Smooth muscle cell (in vitro differentiated cells): ENCODE measurements around the gene QKI. TPM values are rescaled to one million over a fixed set of nuclear protein-coding genes. Genes with fewer than 3 reads are reported as not detected.

Experiments used
- DNase-seq: peaks from one replicate; lab custom pipeline; 2025; ENCODE audit not compliant: unreplicated experiment; lab: John Stamatoyannopoulos, UW
- H2AFZ ChIP-seq: fragments of 200-600 bp; sonication (generic); 2 replicates; pipeline ENCODE4 v1.6.0; 2016; ENCODE audit warnings: antibody characterized with exemption, low read depth, mild to moderate bottlenecking
- H3F3A ChIP-seq: fragments of 200-600 bp; sonication (generic); 2 replicates; pipeline ENCODE4 v1.6.0; 2017; ENCODE audit warnings: antibody characterized with exemption, low read depth
- H3K27ac ChIP-seq: fragments of 200-600 bp; sonication (generic); 2 replicates; pipeline ENCODE4 v1.5.1; 2016; ENCODE audit warnings: low read depth, mild to moderate bottlenecking
- H3K27me3 ChIP-seq: fragments of 200-600 bp; sonication (generic); 2 replicates; pipeline ENCODE4 v1.6.1; 2016; ENCODE audit warnings: low read depth, mild to moderate bottlenecking
- H3K36me3 ChIP-seq: fragments of 200-600 bp; sonication (generic); 2 replicates; pipeline ENCODE4 v1.5.1; 2016; ENCODE audit warnings: low read depth
- H3K4me1 ChIP-seq: fragments of 200-600 bp; sonication (generic); 2 replicates; pipeline ENCODE4 v1.5.1; 2016; ENCODE audit warnings: low read depth
- H3K4me2 ChIP-seq: fragments of 200-600 bp; sonication (generic); 2 replicates; pipeline ENCODE4 v1.6.0; 2016; ENCODE audit warnings: mild to moderate bottlenecking
- H3K4me3 ChIP-seq: fragments of 200-600 bp; sonication (generic); 2 replicates; pipeline ENCODE4 v1.5.1; 2016; ENCODE audit warnings: mild to moderate bottlenecking
- H3K79me2 ChIP-seq: fragments of 200-600 bp; sonication (generic); 2 replicates; pipeline ENCODE4 v1.6.0; 2016; ENCODE audit warnings: low read depth, mild to moderate bottlenecking
- H3K9ac ChIP-seq: fragments of 200-600 bp; sonication (generic); 2 replicates; pipeline ENCODE4 v1.6.0; 2016; ENCODE audit warnings: low read depth
- H3K9me3 ChIP-seq: fragments of 200-600 bp; sonication (generic); replicated peaks from 2 replicates; pipeline ENCODE4 v1.5.1; 2016; ENCODE audit warnings: low read depth
- H4K20me1 ChIP-seq: fragments of 200-600 bp; sonication (generic); 2 replicates; pipeline ENCODE4 v1.6.0; 2016; ENCODE audit warnings: low read depth
- WGBS: methylation state at CpG from one replicate; pipeline ENCODE4 v1.1.7; 2016; ENCODE audit warnings: low lambda C conversion rate; 5-methylcytosine and 5-hydroxymethylcytosine counted together
- polyA plus RNA-seq: library from polyadenylated mRNA; unstranded; fragments of >200 nt; fragmentation: Nextera tagmentation; extraction: Ambion mirVana; gene quantifications from 2 replicates; pipeline ENCODE4 v1.2.1, GENCODE V29; 2016
- total RNA-seq: library from RNA; depleted of rRNA; stranded (reverse); fragments of >200 nt; gene quantifications from 2 replicates; pipeline ENCODE4 v1.2.3, GENCODE V29; 2014
- TF ChIP-seq, protein P1 (sequence below): fragments of 200-600 bp; sonication (generic); IDR thresholded peaks from 2 replicates; pipeline ENCODE4 v1.5.1; 2017; ENCODE audit warnings: borderline replicate concordance, mild to moderate bottlenecking, antibody characterized with exemption; ENCODE audit not compliant: insufficient read depth, poor library complexity, severe bottlenecking

QKI gene
- total and polyA plus RNA-seq, 2 experiments from 2014 or later: 65.1 to 162 TPM

DNA sequence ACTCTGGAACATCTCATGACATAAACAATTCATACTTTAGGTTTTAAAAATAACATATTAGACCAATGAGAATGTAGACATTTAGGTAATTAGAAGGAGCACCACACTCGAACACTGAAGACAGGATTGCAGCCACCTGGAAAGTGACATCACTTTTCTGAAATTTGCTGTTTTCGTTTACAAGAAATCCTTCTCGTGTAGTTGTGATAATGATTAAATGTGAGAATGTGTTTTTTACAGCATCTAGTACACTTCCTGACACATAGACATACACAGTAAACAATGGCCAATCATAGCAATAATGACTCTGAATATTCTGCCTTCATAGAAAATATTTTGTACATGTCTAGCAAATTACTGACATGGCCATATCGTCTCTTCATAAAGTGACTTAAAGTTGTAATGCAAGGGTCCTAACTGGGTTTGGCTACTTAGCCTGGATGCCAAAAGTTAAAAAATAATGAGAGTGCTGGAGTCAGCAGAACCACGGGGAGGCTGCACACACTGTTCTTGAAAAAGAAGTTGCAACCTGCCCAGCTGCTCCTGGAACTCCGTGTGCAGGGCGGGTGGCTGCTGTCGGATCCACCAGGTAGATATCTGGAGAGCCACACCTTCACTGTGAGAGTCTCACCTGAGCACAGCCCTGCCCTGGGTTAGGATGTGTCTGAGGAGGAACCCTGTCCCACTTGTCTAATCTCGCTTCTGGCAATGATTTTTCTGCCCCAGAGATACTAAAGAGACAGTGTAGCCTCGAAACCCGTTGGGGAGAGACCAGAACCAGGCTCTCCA lies 212.9 kb downstream of the QKI start:
- WGBS: 78% methylated on average over 11 of the region's 11 CpGs
- no peak overlapping the region for H3K9ac ChIP-seq

More for the DNA sequence above, 212.9 kb downstream of the QKI start:
- TF ChIP-seq, protein P1, sequence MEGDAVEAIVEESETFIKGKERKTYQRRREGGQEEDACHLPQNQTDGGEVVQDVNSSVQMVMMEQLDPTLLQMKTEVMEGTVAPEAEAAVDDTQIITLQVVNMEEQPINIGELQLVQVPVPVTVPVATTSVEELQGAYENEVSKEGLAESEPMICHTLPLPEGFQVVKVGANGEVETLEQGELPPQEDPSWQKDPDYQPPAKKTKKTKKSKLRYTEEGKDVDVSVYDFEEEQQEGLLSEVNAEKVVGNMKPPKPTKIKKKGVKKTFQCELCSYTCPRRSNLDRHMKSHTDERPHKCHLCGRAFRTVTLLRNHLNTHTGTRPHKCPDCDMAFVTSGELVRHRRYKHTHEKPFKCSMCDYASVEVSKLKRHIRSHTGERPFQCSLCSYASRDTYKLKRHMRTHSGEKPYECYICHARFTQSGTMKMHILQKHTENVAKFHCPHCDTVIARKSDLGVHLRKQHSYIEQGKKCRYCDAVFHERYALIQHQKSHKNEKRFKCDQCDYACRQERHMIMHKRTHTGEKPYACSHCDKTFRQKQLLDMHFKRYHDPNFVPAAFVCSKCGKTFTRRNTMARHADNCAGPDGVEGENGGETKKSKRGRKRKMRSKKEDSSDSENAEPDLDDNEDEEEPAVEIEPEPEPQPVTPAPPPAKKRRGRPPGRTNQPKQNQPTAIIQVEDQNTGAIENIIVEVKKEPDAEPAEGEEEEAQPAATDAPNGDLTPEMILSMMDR: no peak
- no peak overlapping the region for H2AFZ ChIP-seq
- H3F3A ChIP-seq: no peaks in the 10 kb centered on the region
- H3K4me3 ChIP-seq: no peak overlapping the region
- H3K9me3 ChIP-seq: no peaks in the 10 kb centered on the region
- DNase-seq: no peak
- no peaks in the 10 kb centered on the region for H3K79me2 ChIP-seq
- no peaks in the 10 kb centered on the region for H3K4me1 ChIP-seq
- H3K27me3 ChIP-seq: no peaks in the 10 kb centered on the region
- no peaks in the 10 kb centered on the region for H4K20me1 ChIP-seq
- no peak overlapping the region for H3K4me2 ChIP-seq
- no peaks in the 10 kb centered on the region for H3K36me3 ChIP-seq
- H3K27ac ChIP-seq: no peak overlapping the region
